K562 (cell line): ENCODE data around the gene KCTD12. TPM values are rescaled to one million over a fixed set of nuclear protein-coding genes. Genes with fewer than 3 reads are reported as not detected.

ENCODE experiments used
- ATAC-seq: fragments of 200-7000 bp; cut with Tn5 transposase; 3 replicates; pipeline ENCODE4 v1.9.1; 2020; ENCODE audit warnings: moderate library complexity
- BruUV-seq: library from RNA; stranded (reverse); fragments of 400-500 nt; replicated peaks from 2 replicates; lab custom pipeline; 2021; lab: Mats Ljungman, UMichigan
- CTCF ChIA-PET: fragments of 300-600 bp; formaldehyde crosslinking; extraction: SDS; loops from one replicate; lab custom pipeline; 2021; ENCODE audit warnings: low intra/inter-chr PET ratio; lab: Yijun Ruan, JAX
- POLR2A ChIA-PET: fragments of 300-600, 350-650 bp; sonication (Branson Sonifier 250); formaldehyde crosslinking; extraction: SDS; loops from one replicate; lab custom pipeline; 2021; ENCODE audit warnings: antibody characterized with exemption, inconsistent platforms; lab: Yijun Ruan, JAX
- DNase-seq, 4 experiments: peaks; one replicate each; pipeline versions ENCODE4 v3.0.0 to v3.0.0-alpha.2; 2011 to 2018; ENCODE audit warnings: low spot score in 3 of 4, mixed read lengths in 3 of 4; ENCODE audit errors: extremely low read depth in 1 of 4
- FAIRE-seq: peaks from 2 replicates; lab custom pipeline; 2011; peaks lifted over from hg19 to GRCh38; lab: Jason Lieb, UNC
- H2AFZ ChIP-seq: 2 replicates; pipeline ENCODE4 v1.6.0; 2011; ENCODE audit warnings: low read depth, low read length, control low read depth, inconsistent platforms
- H3K27ac ChIP-seq: fragments of 200-600 bp; 3 replicates; pipeline ENCODE4 v1.8.0; 2011; ENCODE audit warnings: low read depth, mild to moderate bottlenecking, control low read depth, inconsistent platforms, low read length, moderate library complexity, mixed read lengths; ENCODE audit errors: extremely low read depth
- H3K27me3 ChIP-seq, 2 experiments: fragments of 300-600 bp in 1 of 2; 2 replicates in 1 of 2; 3 replicates in 1 of 2; pipeline versions ENCODE4 v1.6.0 to v1.8.0; 2011; ENCODE audit warnings: inconsistent platforms in 2 of 2, low read length in 2 of 2, mild to moderate bottlenecking in 1 of 2, mixed read lengths in 1 of 2, moderate library complexity in 1 of 2; ENCODE audit not compliant: control insufficient read depth in 2 of 2, insufficient read depth in 2 of 2
- H3K36me3 ChIP-seq: fragments of 300-600 bp; 3 replicates; pipeline ENCODE4 v1.8.0; 2011; ENCODE audit warnings: mild to moderate bottlenecking, low read length, inconsistent platforms; ENCODE audit not compliant: control insufficient read depth, insufficient read depth
- H3K4me1 ChIP-seq, 2 experiments: fragments of 200-600 bp in 1 of 2; replicated peaks in 1 of 2; 2 replicates in 1 of 2; 3 replicates in 1 of 2; pipeline versions ENCODE4 v1.5.1 to v1.8.0; 2011; ENCODE audit warnings: inconsistent platforms in 2 of 2, low read length in 2 of 2, mild to moderate bottlenecking in 1 of 2, mixed read lengths in 1 of 2, moderate library complexity in 1 of 2; ENCODE audit not compliant: control insufficient read depth in 2 of 2, insufficient read depth in 2 of 2
- H3K4me2 ChIP-seq: 2 replicates; pipeline ENCODE4 v1.6.1; 2011; ENCODE audit warnings: low read length, control low read depth, inconsistent platforms, mixed read lengths; ENCODE audit not compliant: insufficient read depth
- H3K4me3 ChIP-seq: fragments of 200-600 bp; sonication (generic), shearing (Covaris generic); 2 replicates; pipeline ENCODE4 v1.5.1; 2016; ENCODE audit warnings: control low read depth, inconsistent platforms
- H3K79me2 ChIP-seq: fragments of 200-600 bp; 3 replicates; pipeline ENCODE4 v1.8.0; 2011; ENCODE audit warnings: low read length, inconsistent platforms; ENCODE audit not compliant: control insufficient read depth, insufficient read depth
- H3K9ac ChIP-seq, 2 experiments: 2 replicates each; pipeline versions ENCODE4 v1.6.0 to v1.6.1; 2011; ENCODE audit warnings: low read depth in 2 of 2, low read length in 2 of 2, control low read depth in 1 of 2, inconsistent platforms in 1 of 2, mild to moderate bottlenecking in 1 of 2, mixed read lengths in 1 of 2; ENCODE audit not compliant: insufficient read depth in 1 of 2
- H3K9me1 ChIP-seq: one replicate; pipeline ENCODE4 v1.6.0; 2011; ENCODE audit warnings: inconsistent platforms, mild to moderate bottlenecking, low read length, moderate library complexity; ENCODE audit not compliant: control insufficient read depth, insufficient read depth
- H3K9me3 ChIP-seq: replicated peaks from 2 replicates; pipeline ENCODE4 v1.5.1; 2011; ENCODE audit warnings: low read depth, low read length, inconsistent platforms; ENCODE audit not compliant: control insufficient read depth, insufficient read depth
- H4K20me1 ChIP-seq: replicated peaks from 2 replicates; pipeline ENCODE4 v1.6.1; 2011; ENCODE audit warnings: low read length, inconsistent platforms, mixed read lengths; ENCODE audit not compliant: control insufficient read depth, insufficient read depth
- ASH1L ChIP-seq: fragments of 450-650 bp; IDR thresholded peaks from 2 replicates; pipeline ENCODE4 v1.6.1; 2018; ENCODE audit warnings: borderline replicate concordance, mild to moderate bottlenecking, low read depth; ENCODE audit not compliant: partially characterized antibody
- ATF4 ChIP-seq: fragments of 450-650 bp; formaldehyde crosslinking; IDR thresholded peaks from 2 replicates; pipeline ENCODE4 v1.4.0; 2022; ENCODE audit warnings: mild to moderate bottlenecking, moderate library complexity
- CCNT2 ChIP-seq: IDR thresholded peaks from 2 replicates; pipeline ENCODE4 v1.6.1; 2011; ENCODE audit warnings: borderline replicate concordance, low read depth, mild to moderate bottlenecking, moderate library complexity, mixed read lengths, low read length; ENCODE audit not compliant: insufficient read length; ENCODE audit errors: extremely low read depth
- CEBPB ChIP-seq: fragments of 450-650 bp; IDR thresholded peaks from 2 replicates; pipeline ENCODE4 v1.6.1; 2016; ENCODE audit warnings: missing genetic modification characterization, missing compliant biosample characterization
- EWSR1 ChIP-seq: fragments of 450-650 bp; IDR thresholded peaks from 2 replicates; pipeline ENCODE4 v1.6.1; 2018; ENCODE audit warnings: borderline replicate concordance, mild to moderate bottlenecking, low read depth, moderate library complexity; ENCODE audit not compliant: partially characterized antibody
- GATAD2B ChIP-seq: fragments of 450-650 bp; IDR thresholded peaks from 2 replicates; pipeline ENCODE4 v1.6.1; 2017; ENCODE audit warnings: mild to moderate bottlenecking, borderline replicate concordance
- KAT2B ChIP-seq: IDR thresholded peaks from one replicate; pipeline ENCODE4 v1.6.1; 2012; ENCODE audit warnings: low read depth, mild to moderate bottlenecking, control low read depth, inconsistent platforms, low read length, moderate library complexity
- KAT7 ChIP-seq: sonication (generic); formaldehyde crosslinking; IDR thresholded peaks from 2 replicates; pipeline ENCODE4 v1.8.0; 2022; ENCODE audit warnings: missing genetic modification reagents, mild to moderate bottlenecking, borderline replicate concordance
- SMC3 ChIP-seq: conservative IDR thresholded peaks from 2 replicates; pipeline ENCODE4 v1.6.1; 2011; ENCODE audit warnings: low read depth, low read length, improper control_type of control experiment; ENCODE audit not compliant: insufficient read depth
- SNRNP70 ChIP-seq: fragments of 200-400 bp; formaldehyde crosslinking; optimal IDR thresholded peaks from 2 replicates; pipeline ENCODE3; 2017; ENCODE audit warnings: low read depth, low read length
- TEAD1 ChIP-seq, 2 experiments: fragments of 450-650 bp in 1 of 2; sonication (generic) in 1 of 2; formaldehyde crosslinking; IDR thresholded peaks; 2 replicates each; pipeline versions ENCODE4 v1.4.0 to v1.8.0; 2020 to 2022; ENCODE audit warnings: mild to moderate bottlenecking in 2 of 2, missing genetic modification reagents in 1 of 2
- TSHZ1 ChIP-seq: fragments of 250-450 bp; sonication (Bioruptor Pico); IDR thresholded peaks from 2 replicates; pipeline ENCODE4 v1.4.0; 2020; ENCODE audit warnings: mild to moderate bottlenecking, moderate library complexity
- ZNF12 ChIP-seq: sonication (generic); formaldehyde crosslinking; IDR thresholded peaks from 2 replicates; pipeline ENCODE4 v1.4.0; 2020; ENCODE audit warnings: mild to moderate bottlenecking, missing genetic modification reagents
- ZNF518B ChIP-seq: fragments of 250-450 bp; sonication (Bioruptor Pico); IDR thresholded peaks from 2 replicates; pipeline ENCODE4 v1.5.0; 2021; ENCODE audit warnings: mild to moderate bottlenecking, moderate library complexity
- ZNF57 ChIP-seq: fragments of 450-650 bp; formaldehyde crosslinking; IDR thresholded peaks from 2 replicates; pipeline ENCODE4 v1.4.0; 2020; ENCODE audit warnings: mild to moderate bottlenecking, moderate library complexity
- ZNF785 ChIP-seq: fragments of 250-450 bp; sonication (Bioruptor Pico); IDR thresholded peaks from 2 replicates; pipeline ENCODE4 v1.4.0; 2020; ENCODE audit warnings: mild to moderate bottlenecking
- WGBS: fragments of 100-300 bp; shearing (Covaris generic); methylation state at CpG from one replicate; pipeline ENCODE4 v1.1.6; 2016; ENCODE audit warnings: low coverage, mixed read lengths; ENCODE audit not compliant: insufficient coverage; ENCODE audit errors: missing lambda C conversion rate; 5-methylcytosine and 5-hydroxymethylcytosine counted together
- in situ Hi-C: fragments of 300-500 bp; cut with MboI; formaldehyde crosslinking; loops from 4 replicates; pipeline ENCODE4 v1.15.0; 2018; ENCODE audit warnings: inconsistent platforms, mixed read lengths
- intact Hi-C: fragments of 100-400 bp; cut with micrococcal nuclease; formaldehyde crosslinking; loops from 2 replicates; pipeline ENCODE4 v1.14.2; 2022
- polyA plus RNA-seq, 8 experiments: library from polyadenylated mRNA; depleted of rRNA in 4 of 8; stranded (reverse) in 5 of 8; unstranded in 3 of 8; fragments of >200 nt; fragmentation: Nextera tagmentation in 2 of 8; fragmentation: Illumina TruSeq in 1 of 8; extraction: Ambion mirVana in 2 of 8; extraction: Trizol in 1 of 8; gene quantifications; 2 replicates each; pipeline versions ENCODE4 v1.2.1 to v1.2.3, GENCODE V29; 2011 to 2014; ENCODE audit warnings: inconsistent platforms in 1 of 8, missing spikeins in 1 of 8
- total RNA-seq, 7 experiments: library from RNA; depleted of rRNA in 6 of 7; stranded (reverse); fragments of >200 nt in 6 of 7; fragmentation: Illumina TruSeq in 2 of 7; extraction: Trizol in 2 of 7; gene quantifications; 2 replicates each; pipeline versions ENCODE4 v1.2.1 to v1.2.3, GENCODE V29; 2011 to 2021; ENCODE audit warnings: low replicate concordance in 1 of 7

Gene KCTD12
- total and polyA plus RNA-seq, 9 of the 15 experiments (the other 6 are each of a cell fraction or from before 2014, with no cell fraction given): 0.14 to 0.93 (median 0.32) TPM

GRCh38 chr13:76872675-76873074, 13.5 kb downstream of the KCTD12 start:
- Histone ChIP-seq H3K27me3 (no peaks in the 10 kb centered on the region; a peak in 1 of 5 replicates), H3K27ac (no peak overlapping the region), H3K4me1 (no peaks in the 10 kb centered on the region), H3K79me2 (no peaks in the 10 kb centered on the region), H3K4me2 (no peak overlapping the region), H4K20me1 (no peaks in the 10 kb centered on the region), H3K9me3 (no peaks in the 10 kb centered on the region), H3K4me3 (no peak overlapping the region), H3K9me1 (no peaks in the 10 kb centered on the region), H3K36me3 (no peaks in the 10 kb centered on the region), H2AFZ (no peak overlapping the region), H3K9ac (no peak overlapping the region)
- 5% methylated on average over 2 of the region's 2 CpGs for WGBS
- ChIA-PET CTCF (no interaction called here), POLR2A (no interaction called here)
- intact Hi-C loops (no loop called here), in situ Hi-C loops (no loop called here)
- DNase-seq (no peak), ATAC-seq (no peak), FAIRE-seq (no peak)
- no TSS peak for BruUV-seq
- TF ChIP-seq ATF4: no peak
- TF ChIP-seq ZNF12 (CRISPR knock-in tag): no peak
- TF ChIP-seq TSHZ1: no peak
- no peak for TF ChIP-seq CEBPB (tag)
- no peak for TF ChIP-seq ZNF785 (CRISPR knock-in tag)
- TF ChIP-seq EWSR1: no peak
- no peak for TF ChIP-seq SNRNP70
- TF ChIP-seq TEAD1 (CRISPR knock-in tag; IDR thresholded peaks at IDR 0.05): no peak
- TF ChIP-seq ASH1L: no peak
- no peak for TF ChIP-seq ZNF518B (CRISPR knock-in tag)
- TF ChIP-seq GATAD2B: no peak
- no peak for TF ChIP-seq ZNF57
- TF ChIP-seq CCNT2: no peak
- TF ChIP-seq KAT7 (CRISPR knock-in tag): no peak
- TF ChIP-seq KAT2B: no peak
- TF ChIP-seq SMC3: no peak
